ENCODE data around the gene ECEL1.

ECEL1 gene

GRCh38 chr2:232528746-232529460, 41.3 kb upstream of the ECEL1 start:
- Histone ChIP-seq H3K27ac (ENCODE audit: poor library complexity, severe bottlenecking) (no peak overlapping the region), H3K4me1 (ENCODE audit: insufficient read depth, poor library complexity, severe bottlenecking) (no peaks in the 10 kb centered on the region), H3K27me3 (ENCODE audit: insufficient read depth, poor library complexity, severe bottlenecking) (peaks cover 9% of the 10 kb centered on the region), H3K4me3 (ENCODE audit: severe bottlenecking) (no peak overlapping the region), H3K9me3 (ENCODE audit: severe bottlenecking) (no peaks in the 10 kb centered on the region), H3K36me3 (ENCODE audit: low read depth) (no peaks in the 10 kb centered on the region)
- ATAC-seq (ENCODE audit: low read depth) (peak; percentile 28; the same call in 1 of the 3 replicates), DNase-seq (ENCODE audit: low spot score) (peak; percentile 30)
- no peak for TF ChIP-seq CTCF (IDR thresholded peaks at IDR 0.05; ENCODE audit: poor library complexity, severe bottlenecking)

- H3K27ac ChIP-seq (ENCODE audit: poor library complexity, severe bottlenecking) = no peak overlapping the region
- TF ChIP-seq CTCF (IDR thresholded peaks at IDR 0.05; ENCODE audit: poor library complexity, severe bottlenecking) = no peak
Measured at GRCh38 chr2:232527905-232528470, 40.4 kb upstream of the ECEL1 start.

GRCh38 chr2:232526372-232526941, 38.8 kb upstream of the ECEL1 start:
- ATAC-seq (ENCODE audit: low read depth) (no peak), DNase-seq (ENCODE audit: low spot score) (no peak)
- H3K36me3 ChIP-seq (ENCODE audit: low read depth) = no peaks in the 10 kb centered on the region
- no peaks in the 10 kb centered on the region for H3K9me3 ChIP-seq (ENCODE audit: severe bottlenecking)
- H3K27me3 ChIP-seq (ENCODE audit: insufficient read depth, poor library complexity, severe bottlenecking) = peaks cover 31% of the 10 kb centered on the region
- no peak overlapping the region for H3K4me3 ChIP-seq (ENCODE audit: severe bottlenecking)
- H3K4me1 ChIP-seq (ENCODE audit: insufficient read depth, poor library complexity, severe bottlenecking) = no peaks in the 10 kb centered on the region
- TF ChIP-seq CTCF (IDR thresholded peaks at IDR 0.05; ENCODE audit: poor library complexity, severe bottlenecking) = no peak
- no peak overlapping the region for H3K27ac ChIP-seq (ENCODE audit: poor library complexity, severe bottlenecking)

More at GRCh38 chr2:232527905-232528470, 40.4 kb upstream of the ECEL1 start:
- H3K27me3 ChIP-seq (ENCODE audit: insufficient read depth, poor library complexity, severe bottlenecking) = peaks cover 18% of the 10 kb centered on the region
- no peaks in the 10 kb centered on the region for H3K9me3 ChIP-seq (ENCODE audit: severe bottlenecking)
- no peaks in the 10 kb centered on the region for H3K36me3 ChIP-seq (ENCODE audit: low read depth)
- no peak for DNase-seq (ENCODE audit: low spot score)
- ATAC-seq (ENCODE audit: low read depth) = no peak
- no peaks in the 10 kb centered on the region for H3K4me1 ChIP-seq (ENCODE audit: insufficient read depth, poor library complexity, severe bottlenecking)
- H3K4me3 ChIP-seq (ENCODE audit: severe bottlenecking) = no peak overlapping the region

- no peak within 1 kb of the TSS for H3K27ac ChIP-seq (ENCODE audit: poor library complexity, severe bottlenecking)
- H3K4me1 ChIP-seq (ENCODE audit: insufficient read depth, poor library complexity, severe bottlenecking) = no peaks in the 10 kb centered on the region
- no peak within 1 kb of the TSS for H3K4me3 ChIP-seq (ENCODE audit: severe bottlenecking)
- no peak for DNase-seq (ENCODE audit: low spot score)
- ATAC-seq (ENCODE audit: low read depth) = no peak
- H3K27me3 ChIP-seq (ENCODE audit: insufficient read depth, poor library complexity, severe bottlenecking) = peaks cover 35% of the 10 kb centered on the region
- no peaks in the 10 kb centered on the region for H3K36me3 ChIP-seq (ENCODE audit: low read depth)
- H3K9me3 ChIP-seq (ENCODE audit: severe bottlenecking) = no peaks in the 10 kb centered on the region
- no peak for TF ChIP-seq CTCF (IDR thresholded peaks at IDR 0.05; ENCODE audit: poor library complexity, severe bottlenecking)
Measured at GRCh38 chr2:232525791-232526371, 38.2 kb upstream of the ECEL1 start, which contains the start of gene CHRND. Gene CHRND (plus strand): TSS chr2:232526160. CDS start chr2:232526216, 56 bp downstream.
